Keratinocyte (primary cell): ENCODE results near the gene LSM4. TPM values are rescaled to one million over a fixed set of nuclear protein-coding genes. Genes with fewer than 3 reads are reported as not detected.

Experiments used
- DNase-seq: peaks from one replicate; pipeline ENCODE4 v3.0.0-alpha.2; 2011; ENCODE audit warnings: low read depth, missing footprints, low spot score
- FAIRE-seq: peaks from 2 replicates; lab custom pipeline; 2011; peaks lifted over from hg19 to GRCh38; lab: Jason Lieb, UNC
- H2AFZ ChIP-seq: 2 replicates; pipeline ENCODE4 v1.6.0; 2012; ENCODE audit warnings: low read length, control low read depth, inconsistent platforms; ENCODE audit not compliant: control insufficient read depth
- H3K27ac ChIP-seq: 2 replicates; pipeline ENCODE4 v1.5.1; 2011; ENCODE audit warnings: low read length; ENCODE audit not compliant: control insufficient read depth, insufficient read depth
- H3K27me3 ChIP-seq: 3 replicates; pipeline ENCODE4 v1.6.0; 2011; ENCODE audit warnings: low read length; ENCODE audit not compliant: control insufficient read depth, insufficient read depth; ENCODE audit errors: extremely low read depth
- H3K36me3 ChIP-seq, 2 experiments: 2 replicates in 1 of 2; 3 replicates in 1 of 2; pipeline ENCODE4 v1.5.1; 2011; ENCODE audit warnings: low read length in 2 of 2, mild to moderate bottlenecking in 1 of 2; ENCODE audit not compliant: control insufficient read depth in 2 of 2, insufficient read depth in 2 of 2; ENCODE audit errors: extremely low read depth in 1 of 2
- H3K4me1 ChIP-seq: 3 replicates; pipeline ENCODE4 v1.5.1; 2011; ENCODE audit warnings: low read length; ENCODE audit not compliant: control insufficient read depth, insufficient read depth; ENCODE audit errors: extremely low read depth
- H3K4me2 ChIP-seq: 3 replicates; pipeline ENCODE4 v1.6.0; 2011; ENCODE audit warnings: low read depth, low read length; ENCODE audit not compliant: control insufficient read depth, insufficient read depth; ENCODE audit errors: extremely low read depth
- H3K4me3 ChIP-seq, 3 experiments: fragments of 200-600 bp in 1 of 3; sonication (generic) in 1 of 3; 2 replicates in 2 of 3; 3 replicates in 1 of 3; pipeline ENCODE4 v1.5.1; 2011 to 2016; ENCODE audit warnings: low read length in 3 of 3, mild to moderate bottlenecking in 3 of 3, control low read depth in 2 of 3, inconsistent platforms in 1 of 3, low read depth in 1 of 3, mixed read lengths in 1 of 3, mixed run types in 1 of 3, moderate library complexity in 1 of 3; ENCODE audit not compliant: control insufficient read depth in 2 of 3, insufficient read depth in 2 of 3; ENCODE audit errors: extremely low read depth in 1 of 3
- H3K79me2 ChIP-seq: 2 replicates; pipeline ENCODE4 v1.6.0; 2012; ENCODE audit warnings: low read length; ENCODE audit not compliant: control insufficient read depth, insufficient read depth
- H3K9ac ChIP-seq: 3 replicates; pipeline ENCODE4 v1.6.0; 2011; ENCODE audit warnings: low read length; ENCODE audit not compliant: control insufficient read depth, insufficient read depth; ENCODE audit errors: extremely low read depth
- H3K9me1 ChIP-seq: 3 replicates; pipeline ENCODE4 v1.6.0; 2011; ENCODE audit warnings: low read length; ENCODE audit not compliant: control insufficient read depth, insufficient read depth; ENCODE audit errors: extremely low read depth
- H3K9me3 ChIP-seq: 2 replicates; pipeline ENCODE4 v1.5.1; 2012; ENCODE audit warnings: low read depth, low read length; ENCODE audit not compliant: control insufficient read depth
- H4K20me1 ChIP-seq: 3 replicates; pipeline ENCODE4 v1.6.0; 2011; ENCODE audit warnings: low read length; ENCODE audit not compliant: control insufficient read depth, insufficient read depth; ENCODE audit errors: extremely low read depth
- CTCF ChIP-seq, 3 experiments: IDR thresholded peaks in 1 of 3; conservative IDR thresholded peaks in 1 of 3; optimal IDR thresholded peaks in 1 of 3; 2 replicates in 2 of 3; 3 replicates in 1 of 3; pipeline versions ENCODE3 to v1.5.1; 2011; ENCODE audit warnings: low read length in 3 of 3, mild to moderate bottlenecking in 3 of 3, moderate library complexity in 2 of 3, control low read depth in 1 of 3, inconsistent platforms in 1 of 3; ENCODE audit not compliant: insufficient read depth in 2 of 3; ENCODE audit errors: extremely low read depth in 1 of 3
- EZH2 ChIP-seq: IDR thresholded peaks from one replicate; pipeline ENCODE4 v1.6.1; 2012; ENCODE audit warnings: inconsistent platforms, mild to moderate bottlenecking, low read length, moderate library complexity
- dilution Hi-C: fragments of 300-500 bp; cut with MboI; formaldehyde crosslinking; loops from one replicate; pipeline ENCODE4 v1.7.0; 2020; ENCODE audit warnings: low sequenced_read_pairs; ENCODE audit not compliant: extremely low pct_ligation_motif_present
- polyA plus RNA-seq, 5 experiments: library from polyadenylated mRNA; depleted of rRNA in 3 of 5; stranded (reverse) in 3 of 5; stranded (forward) in 1 of 5; unstranded in 1 of 5; fragments of >200 nt; gene quantifications; 1 replicate in 1 of 5; 2 replicates in 3 of 5; 3 replicates in 1 of 5; pipeline versions ENCODE4 v1.2.1 to v1.2.3, GENCODE V29; 2011 to 2012; ENCODE audit warnings: missing spikeins in 2 of 5, low read depth in 1 of 5, low replicate concordance in 1 of 5

LSM4 gene
- polyA plus RNA-seq, 1 donor (not counting 4 experiments of a cell fraction or from before 2014, with no cell fraction given) = 162 TPM

DNA sequence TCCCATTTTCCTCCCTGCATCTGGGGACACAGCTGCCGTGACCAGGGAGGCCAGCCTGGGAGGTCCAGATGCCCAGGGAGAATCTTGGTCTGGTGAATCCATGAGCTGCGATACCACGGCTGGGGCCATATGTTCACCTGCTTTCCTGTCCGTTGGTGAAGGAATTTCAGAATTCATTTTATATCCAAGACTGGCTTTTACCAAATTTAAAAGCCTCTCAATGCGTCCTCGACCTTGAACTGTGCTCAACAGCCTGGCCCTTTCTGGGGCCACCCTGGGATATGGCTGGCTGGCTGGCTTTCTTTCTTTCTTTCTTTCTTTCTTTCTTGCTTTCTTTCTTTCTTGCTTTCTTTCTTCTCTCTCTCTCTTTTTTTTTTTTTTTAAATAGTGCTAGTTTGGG, 40.9 kb upstream of the LSM4 start:
- no peak overlapping the region for H3K27ac ChIP-seq
- no peak overlapping the region for H3K9ac ChIP-seq

DNA sequence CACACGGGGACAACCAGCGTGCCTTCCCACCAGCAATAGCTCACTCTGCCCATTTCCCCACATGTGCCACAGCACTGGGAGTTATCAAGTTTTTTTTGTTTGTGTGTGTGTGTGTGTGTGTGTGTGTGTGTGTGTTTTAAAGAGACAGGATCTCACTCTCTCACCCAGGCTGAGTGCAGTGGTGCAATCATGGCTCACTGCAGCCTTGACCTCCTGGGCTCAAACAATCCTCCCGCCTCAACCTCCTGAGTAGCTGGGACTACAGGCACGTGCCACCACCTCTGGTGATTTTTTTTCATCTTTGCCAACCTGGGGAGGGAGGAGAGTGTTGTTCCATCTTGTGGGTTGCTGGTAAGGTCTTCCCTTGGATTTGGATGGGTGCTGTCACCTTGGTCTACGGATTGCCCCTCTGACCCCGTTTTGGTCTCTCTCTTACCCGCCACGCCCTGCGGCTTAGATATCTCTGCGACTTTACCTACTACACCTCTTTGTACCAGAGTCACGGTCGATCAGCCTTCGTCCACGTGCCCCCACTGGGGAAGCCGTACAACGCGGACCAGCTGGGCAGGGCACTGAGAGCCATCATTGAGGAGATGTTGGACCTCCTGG, 40.2 kb upstream of the LSM4 start:
- Histone ChIP-seq H3K9me1 (no peaks in the 10 kb centered on the region), H3K9me3 (no peaks in the 10 kb centered on the region), H2AFZ (no peak overlapping the region), H3K4me1 (peaks cover 18% of the 10 kb centered on the region), H3K27ac (no peak overlapping the region), H3K36me3 (peaks cover 0 to 2% of the 10 kb centered on the region in 2 experiments), H3K4me3 (no peak overlapping the region), H4K20me1 (no peaks in the 10 kb centered on the region), H3K79me2 (no peaks in the 10 kb centered on the region), H3K4me2 (no peak overlapping the region), H3K27me3 (no peaks in the 10 kb centered on the region), H3K9ac (no peak overlapping the region)
- dilution Hi-C loops = no loop called here
- FAIRE-seq (no peak), DNase-seq (no peak)
- no peak for TF ChIP-seq CTCF (optimal IDR thresholded peaks at IDR 0.05 in 1 of 3, IDR thresholded peaks at IDR 0.05 in 1 of 3, conservative IDR thresholded peaks at IDR 0.05 in 1 of 3; ENCODE audit: extremely low read depth in 1 of 3, insufficient read depth in 2 of 3, low read length in 3 of 3)
- no peak for TF ChIP-seq EZH2

More for the DNA sequence above, 40.9 kb upstream of the LSM4 start:
- H3K9me3 ChIP-seq = no peaks in the 10 kb centered on the region
- no peak overlapping the region for H2AFZ ChIP-seq
- dilution Hi-C loops = no loop called here
- no peak for TF ChIP-seq CTCF (optimal IDR thresholded peaks at IDR 0.05 in 1 of 3, IDR thresholded peaks at IDR 0.05 in 1 of 3, conservative IDR thresholded peaks at IDR 0.05 in 1 of 3; ENCODE audit: extremely low read depth in 1 of 3, insufficient read depth in 2 of 3, low read length in 3 of 3)
- no peaks in the 10 kb centered on the region for H3K9me1 ChIP-seq
- DNase-seq (no peak), FAIRE-seq (no peak)
- H3K79me2 ChIP-seq = no peaks in the 10 kb centered on the region
- H3K4me1 ChIP-seq = peaks cover 18% of the 10 kb centered on the region
- no peaks in the 10 kb centered on the region for H3K27me3 ChIP-seq
- no peak overlapping the region for H3K4me2 ChIP-seq
- no peaks in the 10 kb centered on the region for H4K20me1 ChIP-seq
- peaks cover 0 to 2% of the 10 kb centered on the region in 2 experiments for H3K36me3 ChIP-seq
- H3K4me3 ChIP-seq = no peak overlapping the region
